Activated CD8-positive, alpha-beta T cell treated with anti-CD3 and anti-CD28 coated beads for 36 hours (primary cell): ENCODE data around the gene EYS. TPM values are rescaled to one million over a fixed set of nuclear protein-coding genes. Genes with fewer than 3 reads are reported as not detected.

Source experiments
- ATAC-seq: fragments of 200-7000 bp; cut with Tn5 transposase; one replicate; pipeline ENCODE4 v1.10.0; 2021; ENCODE audit warnings: mild to moderate bottlenecking, moderate library complexity
- CTCF ChIA-PET: fragments of 350-600 bp; sonication (Branson Sonifier 250); formaldehyde crosslinking; loops from one replicate; lab custom pipeline; 2021; ENCODE audit warnings: antibody characterized with exemption; lab: Charles Lee
- POLR2A ChIA-PET: fragments of 350-600 bp; sonication (Branson Sonifier 250); formaldehyde crosslinking; loops from one replicate; lab custom pipeline; 2021; ENCODE audit warnings: antibody characterized with exemption; lab: Charles Lee
- DNase-seq: peaks from one replicate; pipeline ENCODE4 v3.0.0-alpha.2; 2020
- H3K27ac Mint-ChIP-seq: one replicate; pipeline ENCODE4 v1.8.0; 2021; ENCODE audit warnings: mild to moderate bottlenecking, mixed read lengths
- H3K27me3 Mint-ChIP-seq: one replicate; pipeline ENCODE4 v1.8.0; 2021; ENCODE audit warnings: mixed read lengths
- H3K36me3 Mint-ChIP-seq: one replicate; pipeline ENCODE4 v1.8.0; 2021; ENCODE audit warnings: low read depth, mixed read lengths
- H3K4me1 Mint-ChIP-seq: one replicate; pipeline ENCODE4 v1.8.0; 2021; ENCODE audit warnings: low read depth, mixed read lengths
- H3K4me3 Mint-ChIP-seq: one replicate; pipeline ENCODE4 v1.8.0; 2021; ENCODE audit warnings: mild to moderate bottlenecking, moderate library complexity, mixed read lengths
- H3K9me3 Mint-ChIP-seq: one replicate; pipeline ENCODE4 v1.8.0; 2021; ENCODE audit warnings: mixed read lengths
- intact Hi-C: fragments of 100-400 bp; cut with micrococcal nuclease; formaldehyde crosslinking; loops from one replicate; pipeline ENCODE4 v1.10.0; 2022
- total RNA-seq, 2 experiments: library from RNA; stranded (reverse); gene quantifications; one replicate each; pipeline ENCODE4 v1.2.3, GENCODE V29; 2021
- TF ChIP-seq, protein P1 (sequence below): fragments of 200-600 bp; IDR thresholded peaks from one replicate; pipeline ENCODE4 v1.8.0; 2022; ENCODE audit warnings: antibody characterized with exemption, mild to moderate bottlenecking

EYS gene
- total RNA-seq, 2 experiments from 2014 or later: not detected

DNA sequence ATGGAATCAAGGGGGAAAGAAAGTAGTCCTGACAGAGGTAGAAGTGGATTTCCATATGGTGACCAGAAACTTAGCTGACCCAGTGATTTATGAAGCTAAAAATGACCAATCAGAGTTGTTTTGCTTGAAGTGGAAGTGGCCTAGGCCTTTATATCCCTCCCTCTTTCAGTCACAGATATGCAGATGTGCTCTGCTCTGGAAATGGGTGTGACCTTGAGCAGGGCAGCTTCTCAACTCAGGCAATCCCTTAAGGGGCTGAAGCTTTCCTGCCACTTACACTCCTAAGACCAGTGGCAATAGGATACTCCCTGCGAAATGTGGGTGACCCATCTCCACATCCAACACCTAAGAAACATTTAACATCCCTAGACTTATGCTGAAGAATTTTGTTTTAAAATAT lies 256.6 kb downstream of the EYS start:
- Mint-ChIP-seq H3K27ac (no peak overlapping the region), H3K4me3 (no peak overlapping the region), H3K27me3 (no peaks in the 10 kb centered on the region), H3K9me3 (peaks cover 2% of the 10 kb centered on the region), H3K4me1 (no peaks in the 10 kb centered on the region), H3K36me3 (no peaks in the 10 kb centered on the region)
- DNase-seq (no peak), ATAC-seq (no peak)
- TF ChIP-seq, protein P1, sequence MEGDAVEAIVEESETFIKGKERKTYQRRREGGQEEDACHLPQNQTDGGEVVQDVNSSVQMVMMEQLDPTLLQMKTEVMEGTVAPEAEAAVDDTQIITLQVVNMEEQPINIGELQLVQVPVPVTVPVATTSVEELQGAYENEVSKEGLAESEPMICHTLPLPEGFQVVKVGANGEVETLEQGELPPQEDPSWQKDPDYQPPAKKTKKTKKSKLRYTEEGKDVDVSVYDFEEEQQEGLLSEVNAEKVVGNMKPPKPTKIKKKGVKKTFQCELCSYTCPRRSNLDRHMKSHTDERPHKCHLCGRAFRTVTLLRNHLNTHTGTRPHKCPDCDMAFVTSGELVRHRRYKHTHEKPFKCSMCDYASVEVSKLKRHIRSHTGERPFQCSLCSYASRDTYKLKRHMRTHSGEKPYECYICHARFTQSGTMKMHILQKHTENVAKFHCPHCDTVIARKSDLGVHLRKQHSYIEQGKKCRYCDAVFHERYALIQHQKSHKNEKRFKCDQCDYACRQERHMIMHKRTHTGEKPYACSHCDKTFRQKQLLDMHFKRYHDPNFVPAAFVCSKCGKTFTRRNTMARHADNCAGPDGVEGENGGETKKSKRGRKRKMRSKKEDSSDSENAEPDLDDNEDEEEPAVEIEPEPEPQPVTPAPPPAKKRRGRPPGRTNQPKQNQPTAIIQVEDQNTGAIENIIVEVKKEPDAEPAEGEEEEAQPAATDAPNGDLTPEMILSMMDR: no peak
- ChIA-PET CTCF (no interaction called here), POLR2A (no interaction called here)
- intact Hi-C loops: no loop called here

DNA sequence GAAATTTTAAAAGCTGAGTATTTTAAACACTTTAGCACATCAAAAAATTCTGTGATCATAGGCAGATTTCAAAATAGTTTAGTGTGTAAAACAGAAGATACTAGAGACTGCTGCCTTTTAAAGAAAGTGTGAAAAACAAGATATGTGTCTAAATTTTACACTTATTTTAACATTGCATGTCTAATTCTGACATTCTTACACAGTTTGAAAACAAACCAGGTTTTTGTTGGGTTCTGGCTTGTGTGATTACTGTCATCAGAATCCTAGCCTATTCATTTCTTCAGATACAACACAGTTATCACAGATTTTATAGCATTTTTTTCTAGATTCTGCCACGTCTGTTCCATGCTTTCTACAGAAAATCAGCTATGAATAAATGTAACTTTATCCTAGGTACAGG lies 257.1 kb downstream of the EYS start:
- no peaks in the 10 kb centered on the region for H3K4me1 Mint-ChIP-seq
- intact Hi-C loops: no loop called here
- H3K27me3 Mint-ChIP-seq: no peaks in the 10 kb centered on the region
- ChIA-PET POLR2A (no interaction called here), CTCF (interaction anchor here (0.5 kb wide), 1 partner anchor 136 kb away, joined by 3 read pairs; no protein-coding TSS in a partner anchor)
- DNase-seq: no peak
- H3K27ac Mint-ChIP-seq: no peak overlapping the region
- TF ChIP-seq, protein P1: no peak
- H3K36me3 Mint-ChIP-seq: no peaks in the 10 kb centered on the region
- ATAC-seq: no peak
- peaks cover 2% of the 10 kb centered on the region for H3K9me3 Mint-ChIP-seq
- no peak overlapping the region for H3K4me3 Mint-ChIP-seq

DNA sequence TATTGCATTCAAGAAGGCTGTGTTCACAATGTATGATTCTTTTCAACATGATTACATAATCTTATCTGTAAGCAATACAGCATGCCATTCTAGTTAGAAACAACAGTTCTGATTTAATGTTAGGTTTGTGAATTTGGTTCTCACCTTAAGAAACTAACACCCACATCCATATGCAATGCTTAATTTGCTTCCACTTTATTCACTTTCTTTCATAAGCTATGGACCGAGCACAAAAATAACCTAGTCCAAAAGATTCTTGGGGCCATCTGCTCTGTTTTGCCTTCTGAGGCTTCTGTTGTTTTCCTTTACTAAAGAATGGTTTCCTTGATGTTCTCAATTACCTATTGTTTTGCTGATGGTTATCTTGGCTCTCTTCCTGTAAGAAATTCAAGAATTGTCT lies 258.2 kb downstream of the EYS start:
- intact Hi-C loops: no loop called here
- ChIA-PET POLR2A (no interaction called here), CTCF (no interaction called here)
- Mint-ChIP-seq H3K27me3 (no peaks in the 10 kb centered on the region), H3K36me3 (no peaks in the 10 kb centered on the region), H3K9me3 (peaks cover 2% of the 10 kb centered on the region), H3K4me3 (no peak overlapping the region), H3K27ac (no peak overlapping the region), H3K4me1 (no peaks in the 10 kb centered on the region)
- ATAC-seq (no peak), DNase-seq (no peak)
- TF ChIP-seq, protein P1: no peak

DNA sequence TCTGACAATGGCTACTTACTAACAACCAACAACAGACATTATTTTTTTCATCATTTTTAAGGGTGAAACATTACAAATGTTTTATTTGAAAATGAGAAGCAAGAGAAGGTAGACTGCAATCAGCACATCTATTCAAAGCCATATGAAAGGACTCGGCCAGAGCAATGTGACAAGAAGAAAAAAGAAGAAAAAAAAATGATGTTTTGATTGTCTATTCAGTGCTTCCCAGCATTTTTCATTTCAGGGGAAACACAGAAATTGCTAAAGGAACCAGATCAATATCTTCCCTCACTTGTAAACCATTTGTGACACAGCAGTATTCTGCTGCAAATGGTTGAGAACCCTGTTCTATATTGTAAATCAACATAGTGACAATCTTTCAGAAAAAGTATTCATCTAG lies 270.7 kb downstream of the EYS start:
- Mint-ChIP-seq H3K27ac (no peak overlapping the region), H3K27me3 (no peaks in the 10 kb centered on the region), H3K36me3 (no peaks in the 10 kb centered on the region), H3K4me1 (no peaks in the 10 kb centered on the region), H3K4me3 (no peak overlapping the region), H3K9me3 (peaks cover 9% of the 10 kb centered on the region)
- intact Hi-C loops: no loop called here
- DNase-seq (no peak), ATAC-seq (no peak)
- ChIA-PET CTCF (no interaction called here), POLR2A (no interaction called here)
- TF ChIP-seq, protein P1: no peak

DNA sequence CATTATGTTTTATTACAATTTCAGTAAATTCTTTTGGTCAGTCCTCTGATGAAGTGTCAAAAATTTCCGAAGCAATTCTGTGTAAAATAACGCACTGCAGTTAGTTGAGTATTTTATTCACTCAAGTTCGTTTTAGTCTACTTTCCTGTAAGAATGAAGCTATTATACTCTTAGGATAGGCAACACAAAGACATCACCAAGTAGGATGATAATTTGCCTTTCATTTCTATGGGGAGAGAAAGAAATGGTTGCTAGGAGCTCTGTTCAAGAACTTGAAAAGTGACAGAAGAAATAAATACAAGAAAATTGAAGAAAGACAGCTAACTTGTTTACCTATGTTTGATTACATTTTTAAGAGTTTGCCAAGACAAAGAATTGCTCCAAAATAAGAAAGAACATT lies 290.4 kb downstream of the EYS start:
- H3K4me1 Mint-ChIP-seq: no peaks in the 10 kb centered on the region
- TF ChIP-seq, protein P1: no peak
- DNase-seq (no peak), ATAC-seq (no peak)
- H3K27ac Mint-ChIP-seq: no peak overlapping the region
- ChIA-PET POLR2A (no interaction called here), CTCF (no interaction called here)
- H3K36me3 Mint-ChIP-seq: no peaks in the 10 kb centered on the region
- H3K27me3 Mint-ChIP-seq: no peaks in the 10 kb centered on the region
- H3K9me3 Mint-ChIP-seq: peaks cover 12% of the 10 kb centered on the region
- no peak overlapping the region for H3K4me3 Mint-ChIP-seq
- intact Hi-C loops: no loop called here
